Stimulated activated CD4-positive, alpha-beta T cell treated with anti-CD3 and anti-CD28 coated beads, Interleukin-1b, Interleukin-23, amount 100 ng/mL, for 1 hour (primary cell): ENCODE results near the gene SRSF1.
"Not testable (repeated sequence)": the region's sequence is repeated elsewhere in the genome, so short reads cannot be mapped to it uniquely, and the experiment has no call there.

Experiments used
- DNase-seq, 2 donors: peaks; one replicate each; pipeline ENCODE4 v3.0.0-alpha.2; 2020; ENCODE audit warnings: low read depth in 2 of 2

The SRSF1 gene

GRCh38 chr17:57990037-57990436 lies 17.0 kb downstream of the SRSF1 start:
- no peak for DNase-seq

GRCh38 chr17:57988301-57989250 lies 18.5 kb downstream of the SRSF1 start:
- DNase-seq = peak in 1 of 2 donors; percentile 17

GRCh38 chr17:57987581-57988300 lies 19.3 kb downstream of the SRSF1 start, which contains the start of gene VEZF1:
VEZF1 (minus strand) TSS chr17:57988254; CDS start chr17:57988111, 143 bp downstream.
- peak; percentile 16 to 52 for DNase-seq

- DNase-seq = peak in 1 of 2 donors; percentile 18
Measured at GRCh38 chr17:57986841-57987580, 20.0 kb downstream of the SRSF1 start.

- DNase-seq = no peak
Measured at GRCh38 chr17:57985675-57985974, 21.4 kb downstream of the SRSF1 start.

GRCh38 chr17:57984936-57985674 lies 21.9 kb downstream of the SRSF1 start:
- no peak for DNase-seq

GRCh38 chr17:57984261-57984890 lies 22.7 kb downstream of the SRSF1 start:
- no peak for DNase-seq

- DNase-seq = no peak
Measured at GRCh38 chr17:57983446-57983845, 23.6 kb downstream of the SRSF1 start.

GRCh38 chr17:57982452-57983170 lies 24.4 kb downstream of the SRSF1 start:
- DNase-seq = no peak

- DNase-seq = no peak
Measured at GRCh38 chr17:57980522-57980921, 26.5 kb downstream of the SRSF1 start.

GRCh38 chr17:57979076-57979475 lies 28.0 kb downstream of the SRSF1 start:
- DNase-seq = no peak

- no peak for DNase-seq
Measured at GRCh38 chr17:57976594-57976993, 30.5 kb downstream of the SRSF1 start.

- no peak for DNase-seq
Measured at GRCh38 chr17:57975044-57975443, 32.0 kb downstream of the SRSF1 start.

GRCh38 chr17:57974053-57974824 lies 32.8 kb downstream of the SRSF1 start:
- DNase-seq = not testable (repeated sequence)

GRCh38 chr17:57972151-57972550 lies 34.9 kb downstream of the SRSF1 start:
- no peak for DNase-seq

GRCh38 chr17:57971572-57971971 lies 35.5 kb downstream of the SRSF1 start:
- DNase-seq = no peak

GRCh38 chr17:57970710-57971109 lies 36.3 kb downstream of the SRSF1 start:
- no peak for DNase-seq

GRCh38 chr17:57968456-57968855 lies 38.6 kb downstream of the SRSF1 start:
- DNase-seq = no peak

GRCh38 chr17:57966875-57967274 lies 40.2 kb downstream of the SRSF1 start:
- DNase-seq = no peak

GRCh38 chr17:57966246-57966645 lies 40.8 kb downstream of the SRSF1 start:
- DNase-seq = no peak
